Ishikawa (cell line): ENCODE results near the gene RANGAP1.

ENCODE experiments used
- CEBPB ChIP-seq: IDR thresholded peaks from 2 replicates; pipeline ENCODE4 v1.6.1; 2012
- FOXM1 ChIP-seq: IDR thresholded peaks from 2 replicates; pipeline ENCODE4 v1.6.1; 2012; ENCODE audit warnings: low read depth, borderline replicate concordance
- MAX ChIP-seq: IDR thresholded peaks from 2 replicates; pipeline ENCODE4 v1.6.1; 2012

- TF ChIP-seq MAX (no peak), FOXM1 (no peak), CEBPB (no peak)
Measured at GRCh38 chr22:41229730-41230400, 56.1 kb downstream of the RANGAP1 start.
